NB4 (cell line): ENCODE measurements around the gene LMTK2.

Experiments used
- CTCF ChIP-seq: IDR thresholded peaks from one replicate; pipeline ENCODE4 v1.5.1; 2012; ENCODE audit warnings: low read depth, low read length
- MAX ChIP-seq: IDR thresholded peaks from 2 replicates; pipeline ENCODE4 v1.6.1; 2011; ENCODE audit warnings: low read depth, low read length
- POLR2A ChIP-seq: IDR thresholded peaks from 2 replicates; pipeline ENCODE4 v1.6.1; 2011; ENCODE audit warnings: mild to moderate bottlenecking; ENCODE audit not compliant: insufficient read length; ENCODE audit errors: extremely low read depth

GRCh38 chr7:98213888-98214810 lies 107.5 kb downstream of the LMTK2 start:
- TF ChIP-seq MAX (no peak), CTCF (no peak), POLR2A (no peak)
